PC-9 (cell line): ENCODE data around the gene ING3.

Experiments used
- CTCF ChIP-seq: fragments of 200-600 bp; sonication (generic); conservative IDR thresholded peaks from 2 replicates; pipeline ENCODE4 v1.6.1; 2017; ENCODE audit warnings: mixed run types, antibody characterized with exemption, mild to moderate bottlenecking, moderate library complexity
- EZH2 ChIP-seq: fragments of 200-600 bp; sonication (generic); IDR thresholded peaks from 2 replicates; pipeline ENCODE4 v1.8.0; 2017; ENCODE audit warnings: antibody characterized with exemption, low read depth

GRCh38 chr7:121023194-121023593 is 72.6 kb downstream of the ING3 start:
- TF ChIP-seq CTCF, result no peak
- no peak for TF ChIP-seq EZH2
